Measurements from ENCODE around the gene STMN3.

STMN3 gene

GRCh38 chr20:63691711-63692435, 38.6 kb upstream of the STMN3 start:
- H4K8ac ChIP-seq (ENCODE audit: low read depth, low read length) = no peak overlapping the region
- H3K27ac ChIP-seq (ENCODE audit: low read depth, low read length) = no peak overlapping the region
- H3K9me3 ChIP-seq (ENCODE audit: insufficient read depth, low read depth, low read length) = peaks cover 3% of the 10 kb centered on the region
- no peak overlapping the region for H2AFZ ChIP-seq (ENCODE audit: insufficient read depth, low read length, poor library complexity)
- H2BK120ac ChIP-seq (ENCODE audit: insufficient read depth, low read length, poor library complexity) = no peak overlapping the region
- DNase-seq = no peak
- H3K79me1 ChIP-seq (ENCODE audit: low read length) = peaks cover 7% of the 10 kb centered on the region
- H2BK12ac ChIP-seq (ENCODE audit: low read length) = no peak overlapping the region
- H3K23ac ChIP-seq (ENCODE audit: low read length) = no peak overlapping the region
- H3K4me1 ChIP-seq (ENCODE audit: control insufficient read depth in 1 of 2, insufficient read depth in 2 of 2, low read length in 2 of 2) = peaks cover 6 to 11% of the 10 kb centered on the region in 2 experiments
- no peak overlapping the region for H3K14ac ChIP-seq (ENCODE audit: low read length)
- H4K12ac ChIP-seq (ENCODE audit: low read depth, low read length) = no peak overlapping the region
- H3K36me3 ChIP-seq (ENCODE audit: control insufficient read depth in 1 of 2, insufficient read depth in 2 of 2, low read length in 2 of 2) = peaks cover 0 to 3% of the 10 kb centered on the region in 2 experiments
- H2BK5ac ChIP-seq (ENCODE audit: low read depth, low read length, poor library complexity) = no peak overlapping the region
- H3K4me2 ChIP-seq (ENCODE audit: low read length) = no peak overlapping the region
- no peak overlapping the region for H2AK5ac ChIP-seq (ENCODE audit: low read length)
- H3K27me3 ChIP-seq (ENCODE audit: insufficient read depth, low read length) = no peaks in the 10 kb centered on the region
- H3K18ac ChIP-seq (ENCODE audit: low read length) = no peak overlapping the region
- no peak overlapping the region for H3K4ac ChIP-seq (ENCODE audit: low read depth, low read length)
- no peak overlapping the region for H4K91ac ChIP-seq (ENCODE audit: low read depth, low read length)
- no peaks in the 10 kb centered on the region for H3K79me2 ChIP-seq (ENCODE audit: control insufficient read depth, insufficient read depth, low read length, poor library complexity)
- no peak overlapping the region for H3K4me3 ChIP-seq (ENCODE audit: low read depth, low read length)
- H3K9ac ChIP-seq (ENCODE audit: low read length) = no peak overlapping the region
- no CpG with 5 or more reads among the region's 21 CpGs for WGBS (ENCODE audit: extremely low coverage, insufficient coverage, insufficient read length)

GRCh38 chr20:63690898-63691710, 37.9 kb upstream of the STMN3 start:
- Histone ChIP-seq H3K79me1 (ENCODE audit: low read length) (peaks cover 13% of the 10 kb centered on the region), H4K12ac (ENCODE audit: low read depth, low read length) (no peak overlapping the region), H3K4me3 (ENCODE audit: low read depth, low read length) (no peak overlapping the region), H3K14ac (ENCODE audit: low read length) (no peak overlapping the region), H3K4me2 (ENCODE audit: low read length) (no peak overlapping the region), H4K91ac (ENCODE audit: low read depth, low read length) (no peak overlapping the region), H4K8ac (ENCODE audit: low read depth, low read length) (no peak overlapping the region), H3K9me3 (ENCODE audit: insufficient read depth, low read depth, low read length) (peaks cover 3% of the 10 kb centered on the region), H3K79me2 (ENCODE audit: control insufficient read depth, insufficient read depth, low read length, poor library complexity) (no peaks in the 10 kb centered on the region), H3K27me3 (ENCODE audit: insufficient read depth, low read length) (no peaks in the 10 kb centered on the region), H2BK5ac (ENCODE audit: low read depth, low read length, poor library complexity) (no peak overlapping the region), H2BK120ac (ENCODE audit: insufficient read depth, low read length, poor library complexity) (no peak overlapping the region), H3K36me3 (ENCODE audit: control insufficient read depth in 1 of 2, insufficient read depth in 2 of 2, low read length in 2 of 2) (peaks cover 0 to 3% of the 10 kb centered on the region in 2 experiments), H2BK12ac (ENCODE audit: low read length) (no peak overlapping the region), H2AK5ac (ENCODE audit: low read length) (no peak overlapping the region), H3K18ac (ENCODE audit: low read length) (no peak overlapping the region), H3K4ac (ENCODE audit: low read depth, low read length) (no peak overlapping the region), H3K23ac (ENCODE audit: low read length) (no peak overlapping the region), H3K27ac (ENCODE audit: low read depth, low read length) (no peak overlapping the region), H3K9ac (ENCODE audit: low read length) (no peak overlapping the region), H3K4me1 (ENCODE audit: control insufficient read depth in 1 of 2, insufficient read depth in 2 of 2, low read length in 2 of 2) (peaks cover 14 to 15% of the 10 kb centered on the region in 2 experiments), H2AFZ (ENCODE audit: insufficient read depth, low read length, poor library complexity) (no peak overlapping the region)
- no peak for DNase-seq
- no CpG with 5 or more reads among the region's 24 CpGs for whole genome bisulfite sequencing (ENCODE audit: extremely low coverage, insufficient coverage, insufficient read length)

GRCh38 chr20:63690003-63690897, 37.0 kb upstream of the STMN3 start:
- Histone ChIP-seq H4K12ac (ENCODE audit: low read depth, low read length) (no peak overlapping the region), H3K79me1 (ENCODE audit: low read length) (peaks cover 15% of the 10 kb centered on the region), H3K79me2 (ENCODE audit: control insufficient read depth, insufficient read depth, low read length, poor library complexity) (no peaks in the 10 kb centered on the region), H3K4me1 (ENCODE audit: control insufficient read depth in 1 of 2, insufficient read depth in 2 of 2, low read length in 2 of 2) (peaks cover 18 to 19% of the 10 kb centered on the region in 2 experiments), H2AK5ac (ENCODE audit: low read length) (no peak overlapping the region), H3K14ac (ENCODE audit: low read length) (no peak overlapping the region), H3K36me3 (ENCODE audit: control insufficient read depth in 1 of 2, insufficient read depth in 2 of 2, low read length in 2 of 2) (peaks cover 0 to 2% of the 10 kb centered on the region in 2 experiments), H3K27ac (ENCODE audit: low read depth, low read length) (no peak overlapping the region), H3K4me2 (ENCODE audit: low read length) (no peak overlapping the region), H3K23ac (ENCODE audit: low read length) (no peak overlapping the region), H3K4me3 (ENCODE audit: low read depth, low read length) (no peak overlapping the region), H3K4ac (ENCODE audit: low read depth, low read length) (no peak overlapping the region), H3K18ac (ENCODE audit: low read length) (no peak overlapping the region), H2AFZ (ENCODE audit: insufficient read depth, low read length, poor library complexity) (no peak overlapping the region), H4K91ac (ENCODE audit: low read depth, low read length) (no peak overlapping the region), H3K9me3 (ENCODE audit: insufficient read depth, low read depth, low read length) (peaks cover 3% of the 10 kb centered on the region), H2BK5ac (ENCODE audit: low read depth, low read length, poor library complexity) (no peak overlapping the region), H2BK120ac (ENCODE audit: insufficient read depth, low read length, poor library complexity) (no peak overlapping the region), H2BK12ac (ENCODE audit: low read length) (no peak overlapping the region), H4K8ac (ENCODE audit: low read depth, low read length) (no peak overlapping the region), H3K9ac (ENCODE audit: low read length) (no peak overlapping the region), H3K27me3 (ENCODE audit: insufficient read depth, low read length) (no peaks in the 10 kb centered on the region)
- whole genome bisulfite sequencing (ENCODE audit: extremely low coverage, insufficient coverage, insufficient read length) = no CpG with 5 or more reads among the region's 40 CpGs
- no peak for DNase-seq
